AG04450 (cell line): ENCODE results near the gene TNS2. TPM values are rescaled to one million over a fixed set of nuclear protein-coding genes. Genes with fewer than 3 reads are reported as not detected.

ENCODE experiments used
- CTCF ChIA-PET: fragments of 300-600, 350-600 bp; formaldehyde crosslinking; extraction: SDS; loops from one replicate; lab custom pipeline; 2022; ENCODE audit warnings: antibody characterized with exemption, inconsistent platforms; lab: Charles Lee
- POLR2A ChIA-PET: fragments of 350-600 bp; formaldehyde crosslinking; extraction: SDS; loops from one replicate; lab custom pipeline; 2021; ENCODE audit warnings: antibody characterized with exemption, inconsistent platforms; lab: Yijun Ruan, JAX
- DNase-seq: peaks from one replicate; pipeline ENCODE4 v3.0.0-alpha.2; 2011; ENCODE audit warnings: low read depth, low spot score
- H3K27ac ChIP-seq: one replicate; pipeline ENCODE4 v1.5.1; 2012; ENCODE audit warnings: low read depth, low read length, control low read depth
- H3K27me3 ChIP-seq: one replicate; pipeline ENCODE4 v1.6.0; 2012; ENCODE audit warnings: low read length; ENCODE audit not compliant: control insufficient read depth, insufficient read depth
- H3K4me3 ChIP-seq: 2 replicates; pipeline ENCODE4 v1.5.1; 2011; ENCODE audit warnings: mild to moderate bottlenecking, low read depth, low read length, control low read depth
- H3K9me3 ChIP-seq: 2 replicates; pipeline ENCODE4 v1.5.1; 2012; ENCODE audit warnings: low read length; ENCODE audit not compliant: control insufficient read depth, insufficient read depth
- polyA plus RNA-seq: library from polyadenylated mRNA; depleted of rRNA; stranded (reverse); fragments of >200 nt; gene quantifications from 2 replicates; pipeline ENCODE4 v1.2.3, GENCODE V29; 2011
- TF ChIP-seq, protein P1 (sequence below): IDR thresholded peaks from 2 replicates; pipeline ENCODE4 v1.5.1; 2011; ENCODE audit warnings: low read depth, low read length, control low read depth, inconsistent platforms

The TNS2 gene
- polyA plus RNA-seq, 1 experiment: 23.1 TPM

GRCh38 chr12:53064613-53065436 lies 15.0 kb downstream of the TNS2 start:
- TF ChIP-seq, protein P1, sequence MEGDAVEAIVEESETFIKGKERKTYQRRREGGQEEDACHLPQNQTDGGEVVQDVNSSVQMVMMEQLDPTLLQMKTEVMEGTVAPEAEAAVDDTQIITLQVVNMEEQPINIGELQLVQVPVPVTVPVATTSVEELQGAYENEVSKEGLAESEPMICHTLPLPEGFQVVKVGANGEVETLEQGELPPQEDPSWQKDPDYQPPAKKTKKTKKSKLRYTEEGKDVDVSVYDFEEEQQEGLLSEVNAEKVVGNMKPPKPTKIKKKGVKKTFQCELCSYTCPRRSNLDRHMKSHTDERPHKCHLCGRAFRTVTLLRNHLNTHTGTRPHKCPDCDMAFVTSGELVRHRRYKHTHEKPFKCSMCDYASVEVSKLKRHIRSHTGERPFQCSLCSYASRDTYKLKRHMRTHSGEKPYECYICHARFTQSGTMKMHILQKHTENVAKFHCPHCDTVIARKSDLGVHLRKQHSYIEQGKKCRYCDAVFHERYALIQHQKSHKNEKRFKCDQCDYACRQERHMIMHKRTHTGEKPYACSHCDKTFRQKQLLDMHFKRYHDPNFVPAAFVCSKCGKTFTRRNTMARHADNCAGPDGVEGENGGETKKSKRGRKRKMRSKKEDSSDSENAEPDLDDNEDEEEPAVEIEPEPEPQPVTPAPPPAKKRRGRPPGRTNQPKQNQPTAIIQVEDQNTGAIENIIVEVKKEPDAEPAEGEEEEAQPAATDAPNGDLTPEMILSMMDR: no peak
- no peak for DNase-seq
- Histone ChIP-seq H3K27ac (peak overlapping the region; percentile 80), H3K4me3 (no peak overlapping the region), H3K27me3 (no peaks in the 10 kb centered on the region), H3K9me3 (no peaks in the 10 kb centered on the region)
- CTCF ChIA-PET: interaction anchor here (0.7 to 3.8 kb wide), 26 partner anchors 7 to 259 kb away, joined by 3 to 120 read pairs (median 8); partner anchors contain the start of genes AAAS, CSAD, IGFBP6 and SOAT2
- POLR2A ChIA-PET: interaction anchor here (1.1 to 3.3 kb wide), 10 partner anchors 9 to 133 kb away, joined by 3 to 48 read pairs (median 6); partner anchors contain the start of genes IGFBP6, SOAT2 and SPRYD3

GRCh38 chr12:53065470-53065869 lies 15.6 kb downstream of the TNS2 start:
- peak overlapping the region; percentile 80 for H3K27ac ChIP-seq
- H3K27me3 ChIP-seq: no peaks in the 10 kb centered on the region
- ChIA-PET CTCF (interaction anchor here (0.7 to 3.8 kb wide), 31 partner anchors 8 to 279 kb away, joined by 3 to 120 read pairs (median 7); partner anchors contain the start of genes AAAS, CSAD, ESPL1 and IGFBP6), POLR2A (interaction anchor here (0.6 to 4.5 kb wide), 17 partner anchors 8 to 132 kb away, joined by 3 to 48 read pairs (median 4); partner anchors contain the start of genes CSAD, IGFBP6, SOAT2 and SPRYD3)
- H3K4me3 ChIP-seq: no peak overlapping the region
- TF ChIP-seq, protein P1: no peak
- no peaks in the 10 kb centered on the region for H3K9me3 ChIP-seq
- DNase-seq: no peak

- POLR2A ChIA-PET: interaction anchor here (0.5 to 4.5 kb wide), 19 partner anchors 9 to 131 kb away, joined by 3 to 48 read pairs (median 4); partner anchors contain the start of genes CSAD, IGFBP6, SOAT2 and SPRYD3
- H3K27ac ChIP-seq: peak overlapping the region; percentile 39
- TF ChIP-seq, protein P1: peak; percentile 88
Measured at GRCh38 chr12:53065975-53066931, 16.4 kb downstream of the TNS2 start.

GRCh38 chr12:53067074-53067992 lies 17.5 kb downstream of the TNS2 start:
- Histone ChIP-seq H3K27me3 (no peaks in the 10 kb centered on the region), H3K9me3 (no peaks in the 10 kb centered on the region), H3K4me3 (no peak overlapping the region), H3K27ac (peak overlapping the region; percentile 39)
- no peak for DNase-seq
- ChIA-PET POLR2A (interaction anchor here (0.6 to 4.5 kb wide), 7 partner anchors 13 to 166 kb away, joined by 3 to 33 read pairs (median 7); partner anchors contain the start of genes CSAD, SOAT2, SPRYD3 and ZNF740), CTCF (interaction anchor here (0.6 to 3.8 kb wide), 7 partner anchors 9 to 130 kb away, joined by 3 to 120 read pairs (median 16); partner anchors contain the start of genes IGFBP6, SOAT2 and SPRYD3)
- TF ChIP-seq, protein P1: no peak

More at GRCh38 chr12:53065975-53066931, 16.4 kb downstream of the TNS2 start:
- H3K27me3 ChIP-seq: no peaks in the 10 kb centered on the region
- CTCF ChIA-PET: interaction anchor here (0.7 to 3.8 kb wide), 33 partner anchors 9 to 279 kb away, joined by 3 to 120 read pairs (median 7); partner anchors contain the start of genes AAAS, CSAD, ESPL1 and IGFBP6
- no peak overlapping the region for H3K4me3 ChIP-seq
- DNase-seq: no peak
- H3K9me3 ChIP-seq: no peaks in the 10 kb centered on the region
